GM12873 (cell line): ENCODE data around the gene CCR5.

Experiments used
- CTCF ChIP-seq: IDR thresholded peaks from 2 replicates; pipeline ENCODE4 v1.5.1; 2012; ENCODE audit warnings: low read depth, mild to moderate bottlenecking, moderate library complexity, low read length, control low read depth; ENCODE audit not compliant: insufficient read depth; ENCODE audit errors: missing control alignments

Gene CCR5

GRCh38 chr3:46380471-46381221 is 9.9 kb downstream of the CCR5 start:
- no peak for TF ChIP-seq CTCF

GRCh38 chr3:46381625-46382024 is 10.9 kb downstream of the CCR5 start:
- TF ChIP-seq CTCF: no peak

- no peak for TF ChIP-seq CTCF
Measured at GRCh38 chr3:46383211-46383950, 12.6 kb downstream of the CCR5 start.

- no peak for TF ChIP-seq CTCF
Measured at GRCh38 chr3:46383951-46384330, 13.2 kb downstream of the CCR5 start.

- no peak for TF ChIP-seq CTCF
Measured at GRCh38 chr3:46386205-46386604, 15.5 kb downstream of the CCR5 start.

- TF ChIP-seq CTCF: no peak
Measured at GRCh38 chr3:46389306-46389705, 18.6 kb downstream of the CCR5 start.

GRCh38 chr3:46393011-46393410 is 22.3 kb downstream of the CCR5 start:
- no peak for TF ChIP-seq CTCF
